ENCODE data around the gene PLCB1.

DNA sequence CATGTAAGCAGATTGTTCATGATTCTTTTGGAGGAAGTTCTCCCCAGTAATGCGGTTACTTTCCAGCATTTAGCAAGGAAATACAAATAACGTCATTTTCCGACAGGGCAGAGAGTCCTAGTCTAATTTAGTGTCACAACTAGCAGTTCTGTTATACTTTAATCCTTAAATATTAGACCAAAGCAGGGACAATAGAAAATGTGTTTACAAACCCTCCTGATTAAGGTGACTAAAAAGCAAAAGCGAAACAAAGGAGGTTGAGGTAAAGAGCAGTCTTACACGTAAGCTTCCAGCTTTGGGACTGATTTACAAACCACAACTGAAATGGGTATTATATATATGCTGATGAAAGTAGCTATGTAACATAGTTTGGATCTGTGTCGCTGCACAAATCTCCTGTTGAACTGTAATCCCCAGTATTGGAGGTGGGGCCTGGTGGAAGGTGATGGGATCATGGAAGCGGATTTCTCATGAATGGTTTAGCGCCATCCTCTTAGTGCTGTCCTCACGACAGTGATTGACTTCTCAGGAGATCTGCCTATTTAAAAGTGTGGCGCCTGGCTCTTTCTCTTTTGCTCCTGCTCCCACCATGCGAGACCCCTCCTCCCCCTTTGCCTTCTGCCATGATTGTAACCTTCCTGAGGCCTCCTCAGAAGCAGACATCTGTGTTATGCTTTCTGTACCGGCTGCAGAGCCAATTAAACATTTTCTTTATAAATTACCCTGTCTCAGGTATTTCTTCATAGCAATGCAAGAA is 81.9 kb downstream of the PLCB1 start:
- TF ChIP-seq, protein P1, sequence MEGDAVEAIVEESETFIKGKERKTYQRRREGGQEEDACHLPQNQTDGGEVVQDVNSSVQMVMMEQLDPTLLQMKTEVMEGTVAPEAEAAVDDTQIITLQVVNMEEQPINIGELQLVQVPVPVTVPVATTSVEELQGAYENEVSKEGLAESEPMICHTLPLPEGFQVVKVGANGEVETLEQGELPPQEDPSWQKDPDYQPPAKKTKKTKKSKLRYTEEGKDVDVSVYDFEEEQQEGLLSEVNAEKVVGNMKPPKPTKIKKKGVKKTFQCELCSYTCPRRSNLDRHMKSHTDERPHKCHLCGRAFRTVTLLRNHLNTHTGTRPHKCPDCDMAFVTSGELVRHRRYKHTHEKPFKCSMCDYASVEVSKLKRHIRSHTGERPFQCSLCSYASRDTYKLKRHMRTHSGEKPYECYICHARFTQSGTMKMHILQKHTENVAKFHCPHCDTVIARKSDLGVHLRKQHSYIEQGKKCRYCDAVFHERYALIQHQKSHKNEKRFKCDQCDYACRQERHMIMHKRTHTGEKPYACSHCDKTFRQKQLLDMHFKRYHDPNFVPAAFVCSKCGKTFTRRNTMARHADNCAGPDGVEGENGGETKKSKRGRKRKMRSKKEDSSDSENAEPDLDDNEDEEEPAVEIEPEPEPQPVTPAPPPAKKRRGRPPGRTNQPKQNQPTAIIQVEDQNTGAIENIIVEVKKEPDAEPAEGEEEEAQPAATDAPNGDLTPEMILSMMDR (IDR thresholded peaks at IDR 0.05; ENCODE audit: poor library complexity): no peak
- no peak for TF ChIP-seq EZH2 (IDR thresholded peaks at IDR 0.05; ENCODE audit: borderline replicate concordance)

Data from hepatocyte (in vitro differentiated cells).